OCI-LY1 (cell line): Measurements from ENCODE around the gene PEX11B.

Experiments used
- CTCF ChIP-seq: fragments of 200-600 bp; sonication (generic), shearing (Covaris generic); IDR thresholded peaks from 2 replicates; pipeline ENCODE4 v1.5.1; 2017; ENCODE audit warnings: mild to moderate bottlenecking, antibody characterized with exemption, low read length, moderate library complexity, mixed read lengths
- EZH2 ChIP-seq: fragments of 200-600 bp; sonication (generic), shearing (Covaris generic); IDR thresholded peaks from 2 replicates; pipeline ENCODE4 v1.8.0; 2017; ENCODE audit warnings: borderline replicate concordance, mixed run types, mild to moderate bottlenecking, antibody characterized with exemption, low read length, moderate library complexity, mixed read lengths

- TF ChIP-seq CTCF (no peak), EZH2 (no peak)
Observed at GRCh38 chr1:145918992-145919939, 749 bp upstream of the PEX11B start.
